ENCODE measurements around the gene FTSJ1.

The FTSJ1 gene

GRCh38 chrX:48509245-48509590 lies 33.2 kb downstream of the FTSJ1 start:
- CTCF ChIA-PET = no interaction called here
- TF ChIP-seq CTCF (IDR thresholded peaks at IDR 0.05; ENCODE audit: insufficient read depth, low read length, missing control alignments) = no peak
- H3K4me3 ChIP-seq (ENCODE audit: low read depth, low read length) = peak overlapping the region; percentile 72
- POLR2A ChIA-PET = interaction anchor here (0.7 kb wide), 1 partner anchor 12 kb away, joined by 3 read pairs; the partner anchor contains the start of gene EBP
- no peak for DNase-seq (ENCODE audit: low read depth, low spot score)

- POLR2A ChIA-PET = no interaction called here
- DNase-seq (ENCODE audit: low read depth, low spot score) = no peak
- CTCF ChIA-PET = no interaction called here
- TF ChIP-seq CTCF (IDR thresholded peaks at IDR 0.05; ENCODE audit: insufficient read depth, low read length, missing control alignments) = no peak
- peak overlapping the region; percentile 72 for H3K4me3 ChIP-seq (ENCODE audit: low read depth, low read length)
Observed at GRCh38 chrX:48509619-48510018, 33.6 kb downstream of the FTSJ1 start.

GRCh38 chrX:48511560-48511959 lies 35.6 kb downstream of the FTSJ1 start:
- no peak overlapping the region for H3K4me3 ChIP-seq (ENCODE audit: low read depth, low read length)
- TF ChIP-seq CTCF (IDR thresholded peaks at IDR 0.05; ENCODE audit: insufficient read depth, low read length, missing control alignments) = peak; percentile 45
- CTCF ChIA-PET = no interaction called here
- POLR2A ChIA-PET = no interaction called here
- DNase-seq (ENCODE audit: low read depth, low spot score) = no peak

GRCh38 chrX:48512371-48512935 lies 36.5 kb downstream of the FTSJ1 start:
- TF ChIP-seq CTCF (IDR thresholded peaks at IDR 0.05; ENCODE audit: insufficient read depth, low read length, missing control alignments) = no peak
- H3K4me3 ChIP-seq (ENCODE audit: low read depth, low read length) = no peak overlapping the region
- no peak for DNase-seq (ENCODE audit: low read depth, low spot score)
- CTCF ChIA-PET = interaction anchor here (1.6 kb wide), 1 partner anchor 39 kb away, joined by 3 read pairs; no protein-coding TSS in a partner anchor
- POLR2A ChIA-PET = no interaction called here

GRCh38 chrX:48513670-48514069 lies 37.7 kb downstream of the FTSJ1 start:
- CTCF ChIA-PET = interaction anchor here (0.8 to 1.6 kb wide), 3 partner anchors 40 to 430 kb away, joined by 3 read pairs; no protein-coding TSS in a partner anchor
- POLR2A ChIA-PET = no interaction called here
- no peak for DNase-seq (ENCODE audit: low read depth, low spot score)
- TF ChIP-seq CTCF (IDR thresholded peaks at IDR 0.05; ENCODE audit: insufficient read depth, low read length, missing control alignments) = no peak
- H3K4me3 ChIP-seq (ENCODE audit: low read depth, low read length) = no peak overlapping the region

- no peak for DNase-seq (ENCODE audit: low read depth, low spot score)
- ChIA-PET CTCF (no interaction called here), POLR2A (no interaction called here)
- TF ChIP-seq CTCF (IDR thresholded peaks at IDR 0.05; ENCODE audit: insufficient read depth, low read length, missing control alignments) = no peak
- H3K4me3 ChIP-seq (ENCODE audit: low read depth, low read length) = no peak overlapping the region
Observed at GRCh38 chrX:48514126-48514806, 38.3 kb downstream of the FTSJ1 start.
